ENCODE results near the gene CYBRD1.
"Not testable (repeated sequence)": the region's sequence is repeated elsewhere in the genome, so short reads cannot be mapped to it uniquely, and the experiment has no call there.

The CYBRD1 gene

GRCh38 chr2:171515672-171516298 lies 6.5 kb upstream of the CYBRD1 start:
- no peak for DNase-seq (ENCODE audit: low read depth, low spot score)

GRCh38 chr2:171516793-171517192 lies 5.5 kb upstream of the CYBRD1 start:
- DNase-seq (ENCODE audit: low read depth, low spot score), result no peak

GRCh38 chr2:171520471-171520870 lies 1.8 kb upstream of the CYBRD1 start:
- no peak for DNase-seq (ENCODE audit: low read depth, low spot score)

GRCh38 chr2:171521361-171522051 lies 768 bp upstream of the CYBRD1 start:
- DNase-seq (ENCODE audit: low read depth, low spot score), result no peak

GRCh38 chr2:171522788-171523087 lies 464 bp downstream of the CYBRD1 start:
- DNase-seq (ENCODE audit: low read depth, low spot score), result no peak

- DNase-seq (ENCODE audit: low read depth, low spot score), result peak; percentile 38
These were observed 1.1 kb downstream of the CYBRD1 start for GRCh38 chr2:171523088-171524017.

- no peak for DNase-seq (ENCODE audit: low read depth, low spot score)
These were observed 1.7 kb downstream of the CYBRD1 start for GRCh38 chr2:171524018-171524401.

GRCh38 chr2:171529914-171530313 lies 7.6 kb downstream of the CYBRD1 start:
- no peak for DNase-seq (ENCODE audit: low read depth, low spot score)

- no peak for DNase-seq (ENCODE audit: low read depth, low spot score)
These were observed 8.1 kb downstream of the CYBRD1 start for GRCh38 chr2:171530378-171530777.

- DNase-seq (ENCODE audit: low read depth, low spot score), result not testable (repeated sequence)
These were observed 8.6 kb downstream of the CYBRD1 start for GRCh38 chr2:171530859-171531258.

- peak; percentile 64 for DNase-seq (ENCODE audit: low read depth, low spot score)
These were observed 9.0 kb downstream of the CYBRD1 start for GRCh38 chr2:171531291-171531690.

GRCh38 chr2:171531836-171532450 lies 9.7 kb downstream of the CYBRD1 start:
- DNase-seq (ENCODE audit: low read depth, low spot score), result no peak

GRCh38 chr2:171533331-171533730 lies 11.1 kb downstream of the CYBRD1 start:
- no peak for DNase-seq (ENCODE audit: low read depth, low spot score)

- DNase-seq (ENCODE audit: low read depth, low spot score), result not testable (repeated sequence)
These were observed 13.3 kb downstream of the CYBRD1 start for GRCh38 chr2:171535528-171535927.

- no peak for DNase-seq (ENCODE audit: low read depth, low spot score)
These were observed 18.2 kb downstream of the CYBRD1 start for GRCh38 chr2:171540437-171540836.

- DNase-seq (ENCODE audit: low read depth, low spot score), result no peak
These were observed 19.1 kb downstream of the CYBRD1 start for GRCh38 chr2:171541202-171541887.

- no peak for DNase-seq (ENCODE audit: low read depth, low spot score)
These were observed 22.8 kb downstream of the CYBRD1 start for GRCh38 chr2:171545086-171545485.

- no peak for DNase-seq (ENCODE audit: low read depth, low spot score)
These were observed 25.0 kb downstream of the CYBRD1 start for GRCh38 chr2:171547256-171547655.

- DNase-seq (ENCODE audit: low read depth, low spot score), result no peak
These were observed 25.4 kb downstream of the CYBRD1 start for GRCh38 chr2:171547720-171548119.

- no peak for DNase-seq (ENCODE audit: low read depth, low spot score)
These were observed 28.3 kb downstream of the CYBRD1 start for GRCh38 chr2:171550613-171551012.

GRCh38 chr2:171551836-171552235 lies 29.6 kb downstream of the CYBRD1 start:
- no peak for DNase-seq (ENCODE audit: low read depth, low spot score)

- DNase-seq (ENCODE audit: low read depth, low spot score), result no peak
These were observed 31.0 kb downstream of the CYBRD1 start for GRCh38 chr2:171553236-171553635.

All from brain pericyte (primary cell).